K562 treated with DMSO at 1 percent for 24 hours (cell line): ENCODE measurements around the gene MEF2A. TPM values are rescaled to one million over a fixed set of nuclear protein-coding genes. Genes with fewer than 3 reads are reported as not detected.

Experiments used
- total RNA-seq: library from RNA; unstranded; fragments of 300-600 nt; gene quantifications from 2 replicates; pipeline ENCODE4 v1.2.3, GENCODE V29; 2022; ENCODE audit warnings: low read depth; ENCODE audit not compliant: insufficient read depth

The MEF2A gene
- total RNA-seq = 7.1 and 10.5 TPM in 2 replicates

DNA sequence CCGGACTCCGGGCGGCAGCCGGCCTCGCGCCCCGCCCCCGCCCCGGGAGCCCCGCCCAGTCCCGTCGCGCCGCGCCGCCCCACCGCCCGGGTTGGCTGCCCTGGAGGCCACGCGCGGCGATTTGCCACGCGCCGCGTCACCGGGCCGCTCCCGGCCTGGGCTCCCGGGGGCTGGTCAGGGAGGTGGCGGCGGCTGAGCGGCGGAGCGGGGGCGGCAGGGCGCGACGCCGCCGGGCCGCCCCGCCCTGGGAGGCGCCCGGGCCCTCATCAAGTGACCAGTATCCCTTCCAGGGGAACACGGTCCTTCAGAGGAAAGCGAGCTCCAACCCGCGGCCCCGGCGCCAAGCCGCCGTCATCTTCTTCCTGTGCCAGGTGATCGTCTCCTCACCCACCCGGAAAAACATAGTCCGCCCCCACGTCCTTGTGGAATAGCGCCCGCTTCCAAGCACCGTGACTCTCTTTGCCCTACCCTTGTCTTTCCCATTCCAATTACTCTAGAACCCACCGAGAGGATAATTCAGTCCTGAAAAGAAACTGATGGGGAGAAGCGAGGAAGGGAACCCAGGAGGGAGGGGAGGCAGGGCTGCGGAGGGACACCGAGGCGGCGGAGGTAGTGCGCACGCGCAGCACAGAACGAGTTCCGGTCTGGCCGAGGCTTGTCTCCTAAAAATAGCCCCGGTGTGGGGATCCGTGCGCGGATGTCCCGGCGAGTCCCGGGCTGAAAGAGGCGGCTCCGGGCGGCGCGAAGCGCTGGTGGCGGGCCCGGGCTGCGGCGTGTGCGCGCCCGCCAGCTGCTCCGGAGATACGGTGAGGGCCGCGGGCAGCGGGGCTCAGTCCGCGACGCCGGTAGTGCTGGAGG is at the start of gene MEF2A:
TSS of gene MEF2A (plus strand) at position 686 of the 858 bp plus-strand sequence. CDS start 67,136 bp downstream, outside the sequence.

DNA sequence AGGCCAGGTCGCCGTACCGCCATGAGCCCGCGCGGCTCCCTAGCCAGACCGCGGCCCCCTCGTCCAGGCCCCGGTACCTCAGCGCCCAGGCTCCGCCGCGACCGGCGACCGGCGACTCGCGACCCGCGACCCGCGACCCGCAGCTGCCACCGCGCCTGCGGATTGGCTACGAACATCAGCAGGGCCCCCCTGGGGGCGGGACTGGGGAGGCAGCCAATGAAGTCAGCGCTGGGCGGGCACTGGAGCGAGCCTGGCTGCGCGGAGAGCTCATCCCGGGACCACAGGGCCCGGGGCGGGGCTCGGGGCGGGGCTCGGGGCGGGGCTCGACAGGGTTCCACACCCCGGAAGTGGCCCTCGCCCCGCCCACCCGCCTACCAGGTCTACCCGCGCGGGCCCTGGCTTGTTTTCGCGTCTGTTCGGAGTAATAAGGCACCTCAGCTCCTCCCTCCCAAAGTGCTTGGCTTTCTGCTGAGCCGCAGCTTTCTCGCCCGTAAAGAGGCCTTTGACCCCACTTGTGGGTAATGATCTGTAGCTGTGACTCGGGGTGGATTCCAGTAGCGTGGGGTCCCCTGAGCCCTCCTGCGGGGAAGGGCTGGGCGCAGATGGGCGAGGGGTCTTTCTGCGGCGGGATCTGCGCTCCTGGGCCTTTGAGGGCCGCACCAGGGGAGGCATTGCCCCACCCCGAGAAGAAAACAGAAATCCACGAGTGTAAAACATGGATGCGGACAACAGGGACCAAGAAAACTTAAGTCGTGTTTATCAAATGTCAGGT is 167.7 kb downstream of the MEF2A start, which contains the start of gene LYSMD4:
TSS of gene LYSMD4 (minus strand) at position 170 of the 772 bp plus-strand sequence. CDS start 1,438 bp downstream, outside the sequence.

Other genes with a start within 250 kb of the MEF2A start
- 2.7 and 3.3 TPM in 2 replicates for gene LYSMD4, start 167.5 kb downstream of the MEF2A start, total RNA-seq